DMS153 treated with DMSO at 0.1 percent for 48 hours (cell line): ENCODE measurements around the gene DPPA2.
"Not testable (repeated sequence)": the region's sequence is repeated elsewhere in the genome, so short reads cannot be mapped to it uniquely, and the experiment has no call there.

Source experiments
- DNase-seq: peaks from one replicate; lab custom pipeline; 2025; ENCODE audit not compliant: unreplicated experiment; lab: John Stamatoyannopoulos, UW

The DPPA2 gene, protein sequence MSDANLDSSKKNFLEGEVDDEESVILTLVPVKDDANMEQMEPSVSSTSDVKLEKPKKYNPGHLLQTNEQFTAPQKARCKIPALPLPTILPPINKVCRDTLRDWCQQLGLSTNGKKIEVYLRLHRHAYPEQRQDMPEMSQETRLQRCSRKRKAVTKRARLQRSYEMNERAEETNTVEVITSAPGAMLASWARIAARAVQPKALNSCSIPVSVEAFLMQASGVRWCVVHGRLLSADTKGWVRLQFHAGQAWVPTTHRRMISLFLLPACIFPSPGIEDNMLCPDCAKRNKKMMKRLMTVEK

DNA sequence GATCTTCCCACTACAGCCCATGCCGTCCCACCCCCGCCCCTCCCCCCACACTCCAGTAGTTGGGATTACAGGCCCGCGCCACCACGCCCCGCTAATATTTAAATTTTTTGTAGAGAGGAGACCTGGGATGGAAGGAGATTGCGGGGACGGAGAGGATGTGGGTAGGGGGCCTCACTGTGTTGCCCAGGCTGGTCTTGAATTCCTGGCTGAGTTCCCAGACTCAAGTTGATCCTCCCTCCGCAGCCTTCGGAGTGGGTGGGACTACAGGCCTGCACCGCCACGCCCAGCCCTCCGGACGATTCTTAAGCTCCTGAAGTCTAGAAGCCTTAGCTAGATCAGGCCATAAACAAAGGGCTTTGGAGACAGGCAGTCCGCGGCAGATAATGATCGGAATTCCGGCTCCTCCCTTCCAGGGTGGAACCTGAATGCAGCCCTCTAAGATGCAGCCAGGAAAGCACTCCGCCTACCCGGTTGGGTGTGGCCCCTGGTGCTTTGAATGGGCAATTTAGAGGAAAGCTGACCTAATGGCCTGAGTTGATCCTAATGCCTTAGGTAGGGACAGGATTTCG is at the start of gene DPPA2:
Gene DPPA2, minus strand, starts transcription at position 356 of the 569 bp plus-strand sequence. CDS start 1,975 bp downstream, outside the sequence.
- no peak for DNase-seq

DNA sequence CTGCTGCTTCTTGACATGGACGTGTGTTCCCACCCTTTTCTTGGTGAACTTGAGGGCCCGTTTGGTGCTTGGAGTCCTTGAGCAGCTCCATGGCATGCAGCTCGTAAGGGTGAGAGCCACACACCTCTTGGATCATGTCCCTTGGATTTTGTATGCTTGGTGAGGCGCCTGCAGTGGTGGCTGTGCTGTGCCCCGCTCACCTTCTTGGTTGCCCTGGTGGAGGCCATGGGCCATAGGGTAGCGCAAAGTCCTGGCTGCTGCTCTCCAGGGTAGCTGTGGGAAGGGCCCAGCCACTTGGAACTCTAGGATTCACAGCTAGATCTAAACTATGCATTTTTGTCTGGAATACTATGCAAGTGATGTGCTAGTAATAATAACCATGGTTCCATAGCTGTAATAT is 47.8 kb upstream of the DPPA2 start:
- DNase-seq = no peak

DNA sequence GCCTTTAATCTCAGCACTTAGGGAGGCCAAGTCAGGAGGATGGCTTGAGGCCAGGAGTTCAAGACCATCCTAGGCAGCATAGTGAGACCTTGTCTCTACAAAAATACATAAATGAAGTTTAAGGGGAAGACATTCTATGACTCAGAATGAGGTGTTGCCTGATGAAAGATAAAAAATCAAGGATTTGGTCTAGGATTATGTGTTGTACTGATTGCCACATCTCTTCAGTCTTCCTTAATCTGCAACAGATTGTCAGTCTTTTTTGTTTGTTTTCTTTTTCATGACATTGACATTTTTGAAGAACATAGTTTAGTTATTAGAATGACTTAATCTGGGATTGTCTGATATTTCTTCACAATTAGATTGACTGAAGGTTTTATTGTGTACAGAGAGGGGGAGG is 47.3 kb upstream of the DPPA2 start:
- no peak for DNase-seq

DNA sequence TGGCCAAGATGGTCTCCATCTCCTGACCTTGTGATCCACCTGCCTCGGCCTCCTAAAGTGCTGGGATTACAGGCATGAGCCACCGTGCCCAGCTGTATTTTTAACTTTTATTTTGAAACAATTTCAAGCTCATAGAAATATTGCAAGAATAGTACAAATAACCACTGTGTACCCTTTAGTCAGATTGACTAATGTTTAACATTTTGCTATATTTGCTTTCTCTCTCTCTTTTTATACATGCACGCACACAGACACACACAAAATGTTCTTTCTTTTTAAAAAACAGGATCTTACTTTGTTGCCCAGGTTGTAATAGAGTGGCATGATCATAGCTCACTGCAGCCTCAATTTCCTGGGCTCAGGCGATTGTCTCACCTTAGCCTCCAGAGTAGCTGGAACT is 46.5 kb upstream of the DPPA2 start:
- no peak for DNase-seq

DNA sequence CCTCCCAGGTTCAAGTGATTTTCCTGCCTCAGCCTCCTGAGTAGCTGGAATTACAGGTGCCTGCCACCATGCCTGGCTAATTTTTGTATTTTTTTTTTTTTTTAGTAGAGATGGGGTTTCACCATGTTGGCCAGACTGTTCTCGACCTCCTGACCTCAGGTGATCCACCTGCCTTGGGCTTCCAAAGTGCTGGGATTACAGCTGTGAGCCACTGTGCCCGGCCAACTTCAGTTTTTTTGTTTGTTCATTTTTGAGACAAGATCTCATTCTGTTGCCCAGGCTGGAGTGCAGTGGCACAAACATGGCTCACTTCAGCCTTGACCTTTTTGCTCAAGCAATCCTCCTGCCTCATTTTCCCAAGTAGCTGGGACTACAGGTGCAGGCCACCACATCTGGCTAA is 42.5 kb upstream of the DPPA2 start:
- not testable (repeated sequence) for DNase-seq

DNA sequence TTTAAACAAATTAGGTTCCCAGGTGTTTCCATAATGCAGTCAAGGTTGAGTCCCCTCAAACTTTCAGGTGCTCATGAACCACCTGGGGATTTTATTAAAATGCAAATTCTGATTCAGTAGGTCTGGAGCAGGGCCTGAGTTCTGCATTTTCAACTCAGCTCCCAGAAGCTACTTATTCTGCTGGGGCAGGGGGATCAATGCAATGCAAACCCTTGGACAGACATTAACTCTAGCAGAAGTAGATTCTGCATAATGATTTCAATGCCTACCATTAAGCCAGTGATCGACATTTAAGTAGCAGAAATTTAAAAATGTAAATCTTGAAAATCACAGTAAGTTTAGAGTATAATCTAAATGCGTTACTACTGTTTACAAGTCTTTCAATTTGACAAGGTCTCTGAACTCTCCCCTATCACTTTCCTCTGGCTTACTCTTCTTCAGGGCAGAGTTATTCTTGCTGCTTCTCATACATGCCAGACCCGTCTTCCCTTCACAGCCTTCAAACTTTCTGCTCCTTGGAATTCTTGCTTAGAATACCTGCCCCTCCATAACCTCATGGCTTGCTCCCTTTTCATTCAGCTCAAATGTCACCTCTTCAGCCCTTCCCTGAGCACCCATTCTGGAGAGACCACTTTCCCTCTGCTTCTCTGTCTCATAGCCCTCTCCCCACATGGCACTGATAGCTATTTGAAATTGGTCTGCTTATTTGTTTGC is 40.3 kb upstream of the DPPA2 start:
- no peak for DNase-seq

DNA sequence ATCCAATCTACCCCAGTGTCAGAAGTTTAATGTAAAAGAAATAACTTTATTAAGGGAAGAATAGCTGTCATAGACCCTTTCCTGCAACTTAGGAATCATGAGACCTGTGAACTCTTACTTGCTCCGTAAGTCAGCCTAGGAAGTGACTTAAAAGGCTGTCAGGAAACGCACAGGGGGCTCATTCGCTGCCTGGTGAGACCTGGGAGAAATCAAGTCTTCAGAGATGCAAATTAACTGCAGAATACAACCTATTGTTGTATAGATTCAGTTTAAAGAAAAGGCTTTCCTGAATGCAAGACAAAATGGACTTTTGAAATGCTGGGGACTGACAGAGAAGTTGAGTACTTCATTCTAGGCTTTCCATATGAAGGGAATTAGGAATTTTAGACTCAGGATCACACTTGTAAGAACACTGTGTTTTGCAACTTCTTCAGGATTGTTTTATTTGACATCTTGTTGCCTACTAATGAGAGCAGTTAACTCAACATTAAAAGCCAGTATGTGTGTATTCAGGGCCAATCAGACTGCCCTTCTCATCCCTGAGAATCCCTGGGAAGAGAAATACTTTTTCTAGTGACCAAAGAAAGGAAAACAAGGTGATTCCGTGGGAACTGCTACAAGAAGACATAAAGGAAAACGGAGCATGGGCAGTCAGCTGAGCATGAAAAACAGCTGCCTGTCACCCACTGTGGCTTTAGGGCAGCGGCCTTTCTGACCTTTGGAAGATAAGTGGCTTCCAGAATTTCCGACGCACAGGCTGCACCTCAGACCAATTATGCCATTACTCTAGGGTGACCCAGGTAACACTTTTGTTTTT is 39.5 kb upstream of the DPPA2 start:
- no peak for DNase-seq

DNA sequence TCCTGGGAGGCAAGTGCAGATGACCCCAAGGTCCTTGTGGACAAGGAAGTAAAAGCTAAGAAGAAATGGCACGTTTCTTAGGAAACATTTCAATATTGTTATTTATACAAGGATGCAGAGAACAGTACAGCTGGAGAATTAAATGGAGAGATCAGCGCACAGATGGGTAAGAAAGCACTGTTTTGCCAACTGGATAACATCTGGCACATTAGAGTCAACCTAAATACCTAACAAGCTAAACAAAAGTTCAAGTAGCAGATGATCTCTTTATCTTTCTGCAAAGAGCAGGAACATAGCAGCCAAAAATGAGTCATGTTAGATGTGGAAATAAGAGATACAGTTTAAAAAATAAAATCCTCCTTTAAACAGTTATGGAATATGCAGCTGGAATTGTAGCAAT is 36.7 kb upstream of the DPPA2 start:
- DNase-seq = no peak

DNA sequence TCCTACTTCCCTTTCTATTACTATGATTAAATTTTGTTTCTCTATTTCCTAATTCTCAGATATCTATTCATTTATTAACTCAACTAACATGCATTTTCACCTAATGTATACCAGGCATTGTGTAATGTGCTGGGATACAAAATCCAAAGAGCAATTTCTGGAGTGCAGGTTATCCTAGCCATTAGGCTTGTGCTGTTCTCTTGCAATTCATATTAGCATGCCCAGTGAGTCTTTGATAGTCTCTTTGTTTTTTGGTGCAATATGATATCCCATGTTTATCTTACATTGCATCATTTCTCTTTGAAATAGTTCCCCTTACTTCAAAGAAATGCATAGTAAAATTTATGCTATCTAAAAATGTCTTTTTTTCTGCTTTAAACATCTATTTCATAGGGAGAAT is 34.9 kb upstream of the DPPA2 start:
- DNase-seq = no peak

DNA sequence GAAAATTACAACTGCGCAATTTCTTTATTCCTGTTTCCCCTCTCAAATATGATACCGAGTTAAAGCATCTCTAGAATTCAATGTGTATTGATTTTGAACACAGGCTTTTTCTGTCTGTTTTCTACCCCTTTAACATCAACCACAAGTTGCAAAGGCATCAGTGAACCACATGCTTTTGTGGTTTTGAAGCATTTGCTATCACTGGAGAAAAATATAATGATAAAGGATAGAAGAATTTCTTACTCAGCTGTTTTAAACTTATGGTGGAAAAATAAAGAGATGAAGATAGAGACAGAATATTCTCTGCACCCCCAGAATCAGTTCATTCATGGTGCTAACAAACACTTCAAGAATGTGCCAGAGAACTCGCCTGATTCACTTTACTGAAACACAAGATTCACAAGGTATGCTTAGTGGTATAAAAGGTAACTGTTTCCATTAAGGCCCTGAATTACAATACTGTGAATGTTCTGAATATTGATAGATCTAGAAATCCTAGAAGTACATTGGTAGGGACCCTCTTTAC is 30.5 kb upstream of the DPPA2 start:
- DNase-seq = no peak

DNA sequence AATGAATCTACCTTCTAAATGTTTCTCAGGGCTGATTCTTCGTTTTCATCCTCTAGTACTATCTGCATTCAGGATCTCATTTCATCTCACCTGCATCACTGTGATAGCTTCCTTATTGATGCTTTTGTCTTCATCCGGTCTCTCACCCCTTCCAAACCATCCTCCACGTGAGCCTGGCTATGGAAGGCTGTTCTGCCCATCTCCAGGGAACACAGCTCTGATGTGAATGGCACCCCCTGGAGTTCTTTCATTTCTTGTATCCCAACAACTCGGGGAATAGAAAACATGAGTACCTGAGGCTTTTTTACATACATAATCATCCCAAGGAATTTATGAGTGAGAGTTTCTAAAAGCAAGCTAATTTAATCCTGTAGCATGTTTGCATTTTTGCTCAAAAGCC is 29.8 kb upstream of the DPPA2 start:
- DNase-seq = no peak

DNA sequence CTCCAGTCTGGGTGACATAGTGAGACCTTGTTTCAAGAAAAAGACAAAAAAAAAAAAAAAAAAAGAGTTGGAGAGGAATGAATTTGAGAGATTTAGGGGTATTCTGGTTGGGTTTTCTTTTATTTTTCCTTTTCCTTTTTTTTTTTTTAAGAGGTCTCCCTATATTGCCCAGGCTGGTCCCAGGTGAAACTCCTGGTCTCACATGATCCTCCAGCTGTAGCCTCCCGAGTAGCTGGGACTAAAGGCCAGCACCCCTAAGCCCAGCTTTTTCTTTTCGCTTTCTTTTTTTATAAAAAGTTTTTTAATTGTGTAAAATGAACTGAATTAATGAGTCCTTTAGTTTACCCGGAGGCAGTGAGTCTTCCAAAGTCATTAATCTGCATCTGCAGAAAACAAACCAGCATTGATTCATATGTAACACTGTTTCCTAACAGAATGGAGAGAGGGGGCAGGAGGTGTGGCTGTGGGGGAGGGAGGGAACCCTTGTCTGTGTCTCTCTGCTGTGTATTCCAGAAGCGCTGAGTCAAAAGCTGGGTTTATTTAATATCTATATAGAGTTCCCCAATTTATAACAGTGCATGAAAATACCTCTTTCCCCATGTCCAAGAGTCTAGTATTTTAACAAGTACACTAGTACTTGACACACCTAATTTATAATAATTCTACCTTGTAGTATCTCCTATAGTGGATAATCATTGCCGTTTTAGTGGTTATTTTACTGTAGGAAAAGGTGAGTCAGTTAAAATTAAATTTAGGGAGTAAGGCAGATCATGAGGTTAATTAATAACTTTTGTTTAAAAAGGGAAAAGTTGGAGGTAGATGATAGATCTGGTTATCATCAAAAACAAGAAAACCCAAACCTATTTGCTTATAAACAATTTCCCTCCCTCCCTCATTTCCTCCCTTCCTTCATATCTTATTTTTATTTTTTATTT is 23.7 kb upstream of the DPPA2 start:
- DNase-seq = no peak

DNA sequence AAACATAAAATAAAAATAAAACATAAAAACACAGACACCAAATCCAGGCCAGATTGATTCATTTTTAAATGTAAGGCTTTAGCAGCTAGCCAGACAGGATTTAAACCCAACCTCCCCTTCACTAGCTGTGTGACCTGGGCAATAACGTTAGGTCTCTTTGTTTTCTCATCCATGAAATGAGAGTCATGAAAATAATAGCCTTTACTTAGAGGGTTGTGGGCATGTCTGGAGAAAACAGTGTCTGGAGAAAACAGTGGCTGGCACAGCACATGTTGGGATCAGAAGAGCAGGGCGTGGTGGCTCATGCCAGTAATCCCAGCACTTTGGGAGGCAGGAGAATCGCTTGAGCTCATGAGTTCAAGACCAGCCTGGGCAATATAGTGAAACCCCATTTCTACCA is 22.9 kb upstream of the DPPA2 start:
- no peak for DNase-seq

DNA sequence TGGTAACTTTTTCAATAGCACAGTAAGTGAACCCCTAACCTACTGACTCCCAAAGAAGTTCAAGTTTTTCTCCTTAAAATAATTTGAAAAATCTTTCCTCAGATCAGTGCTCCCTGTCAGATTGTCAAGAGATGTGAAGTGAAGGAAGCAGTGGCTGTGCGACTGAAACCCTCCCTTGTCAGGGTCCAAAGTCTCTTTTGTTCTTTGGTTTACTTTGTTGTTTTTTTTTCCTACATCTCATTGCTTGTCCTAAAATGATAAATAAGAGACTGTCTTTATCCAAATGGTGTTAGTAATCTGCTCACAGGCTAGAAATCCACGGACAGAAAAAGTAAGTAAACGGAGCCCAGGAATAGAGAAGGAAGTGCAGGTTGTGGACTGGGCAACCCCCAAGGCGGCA is 22.0 kb upstream of the DPPA2 start:
- DNase-seq = no peak

DNA sequence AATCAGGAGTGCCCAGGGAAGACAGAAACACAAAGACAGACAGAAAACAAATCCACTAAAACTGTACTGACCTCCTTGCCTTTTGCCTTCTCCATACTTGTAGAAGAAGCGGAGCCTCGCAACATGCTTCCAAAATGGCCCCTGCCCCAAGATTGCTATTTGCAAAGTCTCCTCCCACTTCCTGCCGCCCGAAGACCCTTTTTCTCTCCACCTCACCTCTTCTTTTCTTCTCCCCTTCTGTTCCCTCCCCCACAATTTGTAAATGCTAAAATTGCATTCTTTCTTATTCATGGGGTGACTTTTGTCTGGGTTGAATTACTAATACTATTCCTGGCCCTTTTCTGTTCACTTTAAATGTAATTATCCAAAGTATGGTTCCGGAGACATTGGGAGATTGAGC is 21.1 kb upstream of the DPPA2 start, which contains the start of gene DPPA4:
Gene DPPA4, minus strand, starts transcription at position 154 of the 400 bp plus-strand sequence. Its CDS starts 29 bp downstream, at position 125.
- DNase-seq = no peak

DNA sequence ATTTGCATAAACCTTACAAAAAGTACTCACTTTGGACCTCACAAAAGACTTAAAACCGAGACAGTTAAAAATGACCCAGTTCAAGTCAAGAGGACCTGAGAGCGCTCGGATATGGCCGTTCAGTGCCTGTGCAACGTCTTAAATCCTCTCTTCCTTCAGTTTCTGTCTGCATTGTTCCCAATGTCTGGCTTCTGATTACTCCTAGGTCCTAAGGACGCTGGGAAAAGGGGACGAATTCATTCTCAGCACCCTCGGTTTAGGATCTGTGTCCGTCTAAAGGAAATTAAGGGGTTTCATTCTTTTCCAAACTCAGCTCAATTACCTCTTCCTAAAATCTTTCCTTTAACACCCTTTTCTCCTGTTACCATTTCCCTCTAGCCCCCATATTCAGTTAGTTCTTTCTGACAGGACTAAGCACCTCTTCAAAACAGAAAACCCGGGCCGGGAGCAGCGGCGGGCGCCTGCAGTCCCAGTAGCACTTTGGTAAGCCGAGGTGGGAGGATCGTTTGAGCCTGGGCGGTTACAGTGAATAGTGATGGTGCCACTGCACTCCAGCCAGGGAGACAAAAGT is 20.1 kb upstream of the DPPA2 start:
- DNase-seq = no peak

DNA sequence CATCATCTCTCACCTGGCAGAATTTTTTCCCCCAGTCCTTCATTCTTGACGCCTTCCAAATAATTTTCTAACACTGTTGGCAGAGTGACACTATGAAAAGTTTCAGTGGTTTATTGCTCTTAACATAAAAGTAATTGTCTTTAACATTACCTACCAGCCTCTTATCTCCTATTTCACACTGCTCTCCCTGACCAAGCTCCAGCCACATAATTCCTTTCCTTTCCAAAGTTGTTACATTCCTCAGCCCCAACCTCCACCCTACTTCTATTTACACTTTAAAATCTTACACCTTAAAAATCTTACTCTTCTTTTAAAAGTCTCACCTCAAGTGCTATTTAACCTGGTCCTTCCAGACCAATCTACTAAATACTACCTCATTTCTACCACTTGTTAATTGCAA is 18.3 kb upstream of the DPPA2 start:
- no peak for DNase-seq

DNA sequence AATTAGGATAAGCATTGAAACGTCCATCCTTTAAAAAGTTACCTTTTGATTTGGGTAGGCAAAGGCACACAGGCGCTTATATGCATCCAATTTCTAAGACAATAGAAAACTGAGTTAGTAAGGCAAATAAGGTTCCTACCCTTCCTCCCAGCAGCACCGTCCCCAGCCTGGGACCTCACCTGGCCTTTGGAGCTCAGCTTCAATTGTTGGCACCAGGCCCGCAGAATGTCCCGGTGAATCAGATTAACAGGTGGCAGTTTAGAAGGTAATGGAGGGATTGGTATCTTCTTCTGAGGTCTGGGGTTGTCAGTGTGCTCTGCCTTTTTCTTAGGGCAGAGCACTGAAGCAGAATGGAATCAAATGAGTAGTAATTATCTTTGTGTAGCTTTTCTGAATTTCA is 15.4 kb upstream of the DPPA2 start:
- no peak for DNase-seq

DNA sequence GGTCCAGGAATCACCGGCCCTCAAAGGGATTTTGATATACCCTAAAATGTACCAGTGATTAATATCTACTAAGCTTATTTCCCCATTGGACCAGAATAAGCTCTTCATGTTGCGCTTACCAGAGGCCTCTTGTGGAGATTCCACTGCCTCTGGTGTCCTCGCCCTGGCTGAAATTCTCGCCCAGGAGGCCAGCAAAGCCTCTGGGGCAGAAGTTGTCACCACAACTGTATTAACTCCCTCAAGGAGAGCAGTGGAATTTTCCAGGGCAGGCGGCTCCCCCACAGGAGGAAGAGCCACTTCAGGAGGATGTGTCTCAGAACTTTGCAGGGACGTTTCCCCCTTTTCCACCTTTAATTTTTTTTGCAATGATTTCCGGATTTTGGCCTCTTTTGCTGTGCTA is 14.1 kb upstream of the DPPA2 start:
- DNase-seq = no peak

DNA sequence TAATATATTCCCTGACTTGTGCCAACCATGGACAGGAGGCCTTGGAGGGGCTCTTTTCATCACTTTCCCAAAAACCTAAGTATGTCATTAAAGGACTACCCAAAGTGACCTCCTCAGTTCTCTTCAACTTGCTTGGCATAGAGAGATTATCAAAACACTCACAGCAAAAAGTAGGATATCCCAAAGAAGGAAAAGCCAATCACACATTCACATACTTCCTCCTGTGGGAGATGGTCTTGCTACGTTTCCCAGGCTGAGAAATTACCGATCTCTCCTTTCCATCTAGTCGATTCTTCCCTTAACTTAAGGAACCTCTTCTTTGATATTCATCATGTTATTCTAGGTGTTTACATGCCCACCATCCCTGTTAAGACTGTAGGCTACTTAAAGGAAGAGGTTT is 11.9 kb upstream of the DPPA2 start:
- DNase-seq = no peak
